RWPE2 (cell line): ENCODE results near the gene NKX1-2.

Experiments used
- ATAC-seq: fragments of 200-7000 bp; cut with Tn5 transposase; 3 replicates; pipeline ENCODE4 v1.9.1; 2021; ENCODE audit warnings: low read depth
- DNase-seq: peaks from one replicate; pipeline ENCODE4 v3.0.0-alpha.2; 2020; ENCODE audit warnings: low spot score
- H3K27ac ChIP-seq: fragments of 450-650 bp; 2 replicates; pipeline ENCODE4 v1.5.1; 2017; ENCODE audit warnings: mild to moderate bottlenecking; ENCODE audit not compliant: poor library complexity, severe bottlenecking
- H3K27me3 ChIP-seq: fragments of 250-450 bp; sonication (Bioruptor Pico); 2 replicates; pipeline ENCODE4 v1.5.1; 2021; ENCODE audit warnings: mild to moderate bottlenecking, moderate library complexity; ENCODE audit not compliant: insufficient read depth, poor library complexity, severe bottlenecking
- H3K36me3 ChIP-seq: fragments of 250-450 bp; sonication (Bioruptor Pico); 2 replicates; pipeline ENCODE4 v1.5.1; 2020; ENCODE audit warnings: low read depth, mild to moderate bottlenecking, moderate library complexity
- H3K4me1 ChIP-seq: fragments of 250-450 bp; sonication (Bioruptor Pico); 2 replicates; pipeline ENCODE4 v1.5.1; 2021; ENCODE audit warnings: mild to moderate bottlenecking, moderate library complexity; ENCODE audit not compliant: insufficient read depth, poor library complexity, severe bottlenecking
- H3K4me3 ChIP-seq: fragments of 250-450 bp; sonication (Bioruptor Pico); 2 replicates; pipeline ENCODE4 v1.5.1; 2021; ENCODE audit warnings: mild to moderate bottlenecking, moderate library complexity; ENCODE audit not compliant: severe bottlenecking
- H3K9me3 ChIP-seq: fragments of 250-450 bp; sonication (Bioruptor Pico); 2 replicates; pipeline ENCODE4 v1.5.1; 2021; ENCODE audit warnings: mild to moderate bottlenecking, moderate library complexity; ENCODE audit not compliant: severe bottlenecking
- TF ChIP-seq, protein P1 (sequence below): fragments of 450-650 bp; IDR thresholded peaks from one replicate; pipeline ENCODE4 v1.5.1; 2017; ENCODE audit warnings: mild to moderate bottlenecking, moderate library complexity; ENCODE audit not compliant: poor library complexity, severe bottlenecking

The NKX1-2 gene

DNA sequence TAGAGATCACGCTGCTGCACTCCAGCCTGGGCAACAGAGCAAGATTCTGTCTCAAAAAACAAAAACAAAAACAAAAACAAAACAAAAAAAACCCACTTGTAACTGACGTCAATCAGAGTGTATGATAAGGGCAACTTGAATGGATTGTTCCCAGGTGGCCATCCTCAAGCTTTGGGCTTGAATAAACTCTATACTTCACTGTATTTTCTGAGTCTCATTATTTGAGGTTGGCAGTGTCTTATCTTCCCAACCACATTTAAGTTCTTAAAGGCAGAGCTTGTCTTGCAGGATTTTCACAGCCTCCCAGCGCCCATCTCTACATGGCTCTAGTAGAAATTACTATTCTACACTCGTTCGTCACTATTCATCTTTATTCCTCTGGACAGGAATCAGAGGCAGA lies 26.0 kb downstream of the NKX1-2 start:
- Histone ChIP-seq H3K36me3 (no peaks in the 10 kb centered on the region), H3K27ac (no peak overlapping the region), H3K4me1 (no peaks in the 10 kb centered on the region), H3K27me3 (no peaks in the 10 kb centered on the region), H3K9me3 (no peaks in the 10 kb centered on the region), H3K4me3 (no peak overlapping the region)
- TF ChIP-seq, protein P1, sequence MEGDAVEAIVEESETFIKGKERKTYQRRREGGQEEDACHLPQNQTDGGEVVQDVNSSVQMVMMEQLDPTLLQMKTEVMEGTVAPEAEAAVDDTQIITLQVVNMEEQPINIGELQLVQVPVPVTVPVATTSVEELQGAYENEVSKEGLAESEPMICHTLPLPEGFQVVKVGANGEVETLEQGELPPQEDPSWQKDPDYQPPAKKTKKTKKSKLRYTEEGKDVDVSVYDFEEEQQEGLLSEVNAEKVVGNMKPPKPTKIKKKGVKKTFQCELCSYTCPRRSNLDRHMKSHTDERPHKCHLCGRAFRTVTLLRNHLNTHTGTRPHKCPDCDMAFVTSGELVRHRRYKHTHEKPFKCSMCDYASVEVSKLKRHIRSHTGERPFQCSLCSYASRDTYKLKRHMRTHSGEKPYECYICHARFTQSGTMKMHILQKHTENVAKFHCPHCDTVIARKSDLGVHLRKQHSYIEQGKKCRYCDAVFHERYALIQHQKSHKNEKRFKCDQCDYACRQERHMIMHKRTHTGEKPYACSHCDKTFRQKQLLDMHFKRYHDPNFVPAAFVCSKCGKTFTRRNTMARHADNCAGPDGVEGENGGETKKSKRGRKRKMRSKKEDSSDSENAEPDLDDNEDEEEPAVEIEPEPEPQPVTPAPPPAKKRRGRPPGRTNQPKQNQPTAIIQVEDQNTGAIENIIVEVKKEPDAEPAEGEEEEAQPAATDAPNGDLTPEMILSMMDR: no peak
- DNase-seq: peak; percentile 6
- ATAC-seq: no peak

DNA sequence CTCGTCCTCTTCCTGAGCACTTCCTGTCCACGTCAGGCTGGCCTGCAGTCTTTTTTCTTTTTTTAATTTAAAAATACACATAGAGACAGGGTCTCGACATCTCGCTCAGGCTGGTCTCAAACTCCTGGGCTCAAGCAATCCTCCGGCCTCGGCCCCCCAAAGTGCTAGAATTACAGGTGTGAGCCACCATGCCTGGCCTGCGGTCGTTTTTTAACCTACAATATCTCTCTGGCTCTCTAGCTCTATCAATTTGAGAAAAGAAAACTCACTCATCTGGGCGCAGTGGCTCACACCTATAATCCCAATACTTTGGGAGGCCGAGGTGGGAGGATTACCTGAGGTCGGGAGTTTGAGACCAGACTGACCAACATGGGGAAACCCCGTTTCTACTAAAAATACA lies 27.1 kb downstream of the NKX1-2 start:
- ATAC-seq (no peak), DNase-seq (no peak)
- Histone ChIP-seq H3K9me3 (no peaks in the 10 kb centered on the region), H3K27ac (no peak overlapping the region), H3K36me3 (no peaks in the 10 kb centered on the region), H3K4me3 (no peak overlapping the region), H3K4me1 (no peaks in the 10 kb centered on the region), H3K27me3 (no peaks in the 10 kb centered on the region)
- TF ChIP-seq, protein P1: no peak

DNA sequence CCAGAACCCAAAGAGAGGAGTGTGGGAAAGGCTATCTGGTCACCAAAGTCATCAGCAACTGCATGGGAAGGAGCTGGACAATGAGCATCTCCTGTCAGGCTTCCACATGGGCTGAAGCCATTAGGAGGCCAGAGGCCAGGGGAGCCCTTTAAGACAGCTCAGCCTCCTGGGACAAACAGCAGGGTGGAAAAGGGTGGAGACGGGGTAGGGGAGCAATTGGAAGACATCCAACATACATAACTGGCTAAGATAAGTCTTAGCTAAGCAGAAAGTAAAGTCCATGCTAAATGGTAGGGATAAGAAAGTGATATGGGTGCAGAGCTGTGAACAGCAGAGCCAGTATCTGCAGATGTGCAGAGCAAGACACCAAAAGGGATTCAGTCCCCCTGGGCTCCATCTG lies 29.6 kb downstream of the NKX1-2 start:
- ATAC-seq (no peak), DNase-seq (no peak)
- Histone ChIP-seq H3K4me3 (no peak overlapping the region), H3K9me3 (no peaks in the 10 kb centered on the region), H3K27me3 (no peaks in the 10 kb centered on the region), H3K4me1 (peaks cover 6% of the 10 kb centered on the region), H3K27ac (no peak overlapping the region), H3K36me3 (no peaks in the 10 kb centered on the region)
- TF ChIP-seq, protein P1: no peak

DNA sequence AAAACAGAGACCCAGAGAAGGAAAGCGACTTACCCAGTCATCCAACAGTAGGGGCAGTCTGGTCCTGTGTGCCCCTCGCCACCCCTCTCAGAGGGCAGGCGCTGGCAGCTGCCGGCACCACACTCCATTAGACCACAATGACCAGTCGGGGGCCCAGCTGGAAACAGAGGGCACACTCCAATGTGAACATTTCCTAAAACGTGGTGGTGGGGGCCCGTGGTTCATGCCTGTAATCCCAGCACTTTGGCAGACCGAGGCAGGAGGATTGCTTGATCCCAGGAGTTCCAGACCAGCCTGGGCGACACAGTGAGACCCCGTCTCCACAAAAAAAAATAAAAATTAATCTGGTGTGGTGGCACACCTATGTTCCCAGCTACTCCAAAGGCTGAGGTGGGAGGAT lies 30.2 kb downstream of the NKX1-2 start:
- TF ChIP-seq, protein P1: no peak
- no peaks in the 10 kb centered on the region for H3K27me3 ChIP-seq
- no peaks in the 10 kb centered on the region for H3K36me3 ChIP-seq
- ATAC-seq: no peak
- H3K27ac ChIP-seq: no peak overlapping the region
- H3K9me3 ChIP-seq: no peaks in the 10 kb centered on the region
- H3K4me1 ChIP-seq: peaks cover 6% of the 10 kb centered on the region
- no peak overlapping the region for H3K4me3 ChIP-seq
- no peak for DNase-seq

DNA sequence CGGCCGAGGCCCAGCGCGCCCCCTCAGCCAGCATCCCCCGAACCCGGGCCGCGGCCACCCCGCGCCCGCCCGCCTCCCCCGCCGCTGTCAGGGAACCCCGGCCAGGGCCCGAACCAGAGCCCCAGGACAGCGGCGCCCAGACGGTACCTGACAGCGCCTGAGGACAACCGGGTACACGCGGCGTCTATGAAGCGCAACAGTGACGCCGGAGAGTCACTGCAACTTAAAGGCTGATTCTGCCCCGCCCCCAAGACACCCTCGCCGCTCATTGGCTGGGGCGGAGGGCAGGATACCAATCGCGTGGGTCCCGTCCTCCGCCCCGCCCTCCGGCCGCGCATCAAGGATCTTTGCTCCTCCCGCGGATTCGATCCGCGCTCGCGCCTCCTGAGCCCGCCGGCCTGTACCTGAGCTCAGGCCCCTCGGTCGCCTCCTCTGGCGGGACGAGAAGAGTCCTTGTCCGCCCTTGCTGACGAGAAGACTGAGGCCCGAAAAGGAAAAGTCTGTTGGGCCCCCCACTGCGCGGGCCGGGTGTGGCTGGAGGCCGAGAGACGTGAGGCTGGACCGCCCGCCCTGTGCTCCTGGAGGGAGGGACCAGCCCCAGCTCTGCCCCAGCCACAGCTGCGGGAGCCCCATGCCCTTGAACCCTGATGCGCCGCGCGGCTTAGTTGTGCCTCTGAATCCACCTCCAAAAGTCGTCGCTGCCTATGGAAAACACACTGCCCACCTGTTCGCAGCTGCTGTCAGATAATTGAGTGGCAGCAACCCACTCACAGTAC lies 30.9 kb downstream of the NKX1-2 start, which contains the start of gene OAT:
Gene OAT, minus strand, starts transcription at position 198 of the 776 bp plus-strand sequence. CDS start 6,752 bp downstream, outside the sequence.
- Histone ChIP-seq H3K27ac (peak within 1 kb of the TSS; percentile 47), H3K36me3 (no peaks in the 10 kb centered on the region), H3K4me3 (peak within 1 kb of the TSS; percentile 78), H3K4me1 (peaks cover 6% of the 10 kb centered on the region), H3K27me3 (no peaks in the 10 kb centered on the region), H3K9me3 (no peaks in the 10 kb centered on the region)
- ATAC-seq (peak; percentile 89), DNase-seq (peak; percentile 95)
- TF ChIP-seq, protein P1: no peak
